ENCODE results near the gene SNED1. TPM values are rescaled to one million over a fixed set of nuclear protein-coding genes. Genes with fewer than 3 reads are reported as not detected.

The SNED1 gene
- total RNA-seq, 4 donors from 2014 or later, result 18.0 to 52.2 (median 32.5) TPM

GRCh38 chr2:240996161-240996833, 2.1 kb upstream of the SNED1 start:
- no peak for DNase-seq (ENCODE audit: low spot score)
- no peak for TF ChIP-seq CTCF (IDR thresholded peaks at IDR 0.05)
- no peak for ATAC-seq (ENCODE audit: low FRiP score)

- no peak for ATAC-seq (ENCODE audit: low FRiP score)
- no peak for DNase-seq (ENCODE audit: low spot score)
- TF ChIP-seq CTCF (IDR thresholded peaks at IDR 0.05), result no peak
Measured at GRCh38 chr2:240996834-240997140, 1.6 kb upstream of the SNED1 start.

- DNase-seq (ENCODE audit: low spot score), result no peak
- ATAC-seq (ENCODE audit: low FRiP score), result no peak
- TF ChIP-seq CTCF (IDR thresholded peaks at IDR 0.05), result no peak
Measured at GRCh38 chr2:240997141-240997855, 1.1 kb upstream of the SNED1 start.

GRCh38 chr2:240998706-240998994, 232 bp downstream of the SNED1 start:
- DNase-seq (ENCODE audit: low spot score) (no peak), ATAC-seq (ENCODE audit: low FRiP score) (no peak)
- no peak for TF ChIP-seq CTCF (IDR thresholded peaks at IDR 0.05)

- no peak for TF ChIP-seq CTCF (IDR thresholded peaks at IDR 0.05)
- peak; percentile 37 for ATAC-seq (ENCODE audit: low FRiP score)
- no peak for DNase-seq (ENCODE audit: low spot score)
Measured at GRCh38 chr2:240998995-240999791, 775 bp downstream of the SNED1 start.

GRCh38 chr2:240999873-241000541, 1.6 kb downstream of the SNED1 start:
- no peak for TF ChIP-seq CTCF (IDR thresholded peaks at IDR 0.05)
- ATAC-seq (ENCODE audit: low FRiP score) (no peak), DNase-seq (ENCODE audit: low spot score) (no peak)
